ENCODE results near the gene PRICKLE4.

DNA sequence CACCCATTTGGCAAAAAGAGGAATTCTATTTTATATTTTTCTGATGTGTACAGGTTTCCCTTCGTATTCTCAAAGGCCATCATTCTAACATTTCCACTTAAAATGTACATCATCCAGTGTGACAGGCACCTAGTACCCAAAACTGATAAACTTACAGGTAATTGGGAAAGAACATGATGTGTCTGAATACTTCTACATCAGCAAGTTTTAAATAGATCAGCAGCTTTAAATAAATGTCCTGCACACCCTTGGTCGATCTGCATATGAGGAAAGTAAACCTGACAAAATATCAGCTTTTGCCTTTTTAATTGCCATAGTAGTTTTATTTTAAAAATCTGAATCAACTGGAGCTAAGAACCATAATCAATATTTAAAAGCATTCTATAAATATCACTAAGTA is 33.4 kb downstream of the PRICKLE4 start:
- TF ChIP-seq, protein P1, sequence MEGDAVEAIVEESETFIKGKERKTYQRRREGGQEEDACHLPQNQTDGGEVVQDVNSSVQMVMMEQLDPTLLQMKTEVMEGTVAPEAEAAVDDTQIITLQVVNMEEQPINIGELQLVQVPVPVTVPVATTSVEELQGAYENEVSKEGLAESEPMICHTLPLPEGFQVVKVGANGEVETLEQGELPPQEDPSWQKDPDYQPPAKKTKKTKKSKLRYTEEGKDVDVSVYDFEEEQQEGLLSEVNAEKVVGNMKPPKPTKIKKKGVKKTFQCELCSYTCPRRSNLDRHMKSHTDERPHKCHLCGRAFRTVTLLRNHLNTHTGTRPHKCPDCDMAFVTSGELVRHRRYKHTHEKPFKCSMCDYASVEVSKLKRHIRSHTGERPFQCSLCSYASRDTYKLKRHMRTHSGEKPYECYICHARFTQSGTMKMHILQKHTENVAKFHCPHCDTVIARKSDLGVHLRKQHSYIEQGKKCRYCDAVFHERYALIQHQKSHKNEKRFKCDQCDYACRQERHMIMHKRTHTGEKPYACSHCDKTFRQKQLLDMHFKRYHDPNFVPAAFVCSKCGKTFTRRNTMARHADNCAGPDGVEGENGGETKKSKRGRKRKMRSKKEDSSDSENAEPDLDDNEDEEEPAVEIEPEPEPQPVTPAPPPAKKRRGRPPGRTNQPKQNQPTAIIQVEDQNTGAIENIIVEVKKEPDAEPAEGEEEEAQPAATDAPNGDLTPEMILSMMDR (IDR thresholded peaks at IDR 0.05), result no peak
- TF ChIP-seq NR2C2 (CRISPR knock-in tag; IDR thresholded peaks at IDR 0.05) (no peak), FOXK1 (CRISPR knock-in tag; IDR thresholded peaks at IDR 0.05) (no peak), CREM (CRISPR knock-in tag; IDR thresholded peaks at IDR 0.05) (no peak), TEAD4 (CRISPR knock-in tag; IDR thresholded peaks at IDR 0.05) (no peak), ZNF121 (CRISPR knock-in tag; IDR thresholded peaks at IDR 0.05) (no peak), GABPB1 (CRISPR knock-in tag; IDR thresholded peaks at IDR 0.05) (no peak), HMGA2 (CRISPR knock-in tag; IDR thresholded peaks at IDR 0.05) (no peak), SP1 (CRISPR knock-in tag; conservative IDR thresholded peaks at IDR 0.05) (no peak), CREB1 (CRISPR knock-in tag; IDR thresholded peaks at IDR 0.05) (no peak)
- TF ChIP-seq, protein P2, sequence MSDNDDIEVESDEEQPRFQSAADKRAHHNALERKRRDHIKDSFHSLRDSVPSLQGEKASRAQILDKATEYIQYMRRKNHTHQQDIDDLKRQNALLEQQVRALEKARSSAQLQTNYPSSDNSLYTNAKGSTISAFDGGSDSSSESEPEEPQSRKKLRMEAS (CRISPR knock-in tag; IDR thresholded peaks at IDR 0.05), result no peak
- TF ChIP-seq, protein P3, sequence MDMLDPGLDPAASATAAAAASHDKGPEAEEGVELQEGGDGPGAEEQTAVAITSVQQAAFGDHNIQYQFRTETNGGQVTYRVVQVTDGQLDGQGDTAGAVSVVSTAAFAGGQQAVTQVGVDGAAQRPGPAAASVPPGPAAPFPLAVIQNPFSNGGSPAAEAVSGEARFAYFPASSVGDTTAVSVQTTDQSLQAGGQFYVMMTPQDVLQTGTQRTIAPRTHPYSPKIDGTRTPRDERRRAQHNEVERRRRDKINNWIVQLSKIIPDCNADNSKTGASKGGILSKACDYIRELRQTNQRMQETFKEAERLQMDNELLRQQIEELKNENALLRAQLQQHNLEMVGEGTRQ (CRISPR knock-in tag; IDR thresholded peaks at IDR 0.05), result no peak
- TF ChIP-seq, protein P4, sequence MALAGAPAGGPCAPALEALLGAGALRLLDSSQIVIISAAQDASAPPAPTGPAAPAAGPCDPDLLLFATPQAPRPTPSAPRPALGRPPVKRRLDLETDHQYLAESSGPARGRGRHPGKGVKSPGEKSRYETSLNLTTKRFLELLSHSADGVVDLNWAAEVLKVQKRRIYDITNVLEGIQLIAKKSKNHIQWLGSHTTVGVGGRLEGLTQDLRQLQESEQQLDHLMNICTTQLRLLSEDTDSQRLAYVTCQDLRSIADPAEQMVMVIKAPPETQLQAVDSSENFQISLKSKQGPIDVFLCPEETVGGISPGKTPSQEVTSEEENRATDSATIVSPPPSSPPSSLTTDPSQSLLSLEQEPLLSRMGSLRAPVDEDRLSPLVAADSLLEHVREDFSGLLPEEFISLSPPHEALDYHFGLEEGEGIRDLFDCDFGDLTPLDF (CRISPR knock-in tag; IDR thresholded peaks at IDR 0.05), result no peak
- TF ChIP-seq, protein P5, sequence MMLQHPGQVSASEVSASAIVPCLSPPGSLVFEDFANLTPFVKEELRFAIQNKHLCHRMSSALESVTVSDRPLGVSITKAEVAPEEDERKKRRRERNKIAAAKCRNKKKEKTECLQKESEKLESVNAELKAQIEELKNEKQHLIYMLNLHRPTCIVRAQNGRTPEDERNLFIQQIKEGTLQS (CRISPR knock-in tag; conservative IDR thresholded peaks at IDR 0.05), result no peak
